ENCODE results near the gene BPIFB4. TPM values are rescaled to one million over a fixed set of nuclear protein-coding genes. Genes with fewer than 3 reads are reported as not detected.
"Not testable (repeated sequence)": the region's sequence is repeated elsewhere in the genome, so short reads cannot be mapped to it uniquely, and the experiment has no call there.

Gene BPIFB4
- total and polyA plus RNA-seq, 2 donors (not counting 1 experiment from before 2014, with no cell fraction given), result not detected

DNA sequence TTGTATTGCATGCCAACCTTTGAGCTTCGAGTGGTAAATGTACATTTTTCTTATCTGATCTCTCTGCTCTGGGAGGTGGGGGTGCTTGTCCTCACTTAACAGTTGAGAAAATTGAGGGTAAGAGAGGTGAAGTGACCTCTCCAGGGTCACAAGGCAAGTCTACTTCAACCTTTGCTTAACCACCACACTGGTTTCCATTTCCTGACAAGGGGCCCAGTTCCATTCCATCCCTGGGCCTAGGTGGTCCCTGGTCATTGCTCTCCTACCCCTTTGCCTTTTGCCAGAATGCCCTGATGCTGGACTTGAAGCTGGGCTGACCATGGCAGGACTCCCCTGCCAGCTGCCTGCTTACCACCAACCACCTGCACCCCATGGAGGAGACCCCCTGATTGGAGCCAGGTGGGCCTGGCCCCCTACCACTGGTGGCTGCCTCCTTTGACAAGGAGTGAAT, 35.7 kb upstream of the BPIFB4 start:
- no peaks in the 10 kb centered on the region for H3K27me3 ChIP-seq (ENCODE audit: control insufficient read depth, insufficient read depth, low read length)
- H3K4me3 ChIP-seq (replicated peaks in 1 of 4; ENCODE audit: control extremely low read depth in 1 of 4, insufficient read depth in 1 of 4, low read depth in 3 of 4, low read length in 4 of 4), result no peak overlapping the region
- no peak overlapping the region for H3K27ac ChIP-seq (ENCODE audit: insufficient read depth, low read length)
- H3K9me3 ChIP-seq (ENCODE audit: control insufficient read depth, insufficient read depth, low read depth, low read length), result no peaks in the 10 kb centered on the region
- DNase-seq (ENCODE audit: low read depth in 2 of 2), result no peak
- H3K9ac ChIP-seq (ENCODE audit: insufficient read depth, low read length), result no peak overlapping the region
- no peak overlapping the region for H3K4me2 ChIP-seq (ENCODE audit: extremely low read depth, insufficient read depth, low read length)
- no peaks in the 10 kb centered on the region for H4K20me1 ChIP-seq (ENCODE audit: control insufficient read depth, extremely low read depth, insufficient read depth, low read length)
- no peak overlapping the region for H2AFZ ChIP-seq (ENCODE audit: low read length)
- TF ChIP-seq, protein P1, sequence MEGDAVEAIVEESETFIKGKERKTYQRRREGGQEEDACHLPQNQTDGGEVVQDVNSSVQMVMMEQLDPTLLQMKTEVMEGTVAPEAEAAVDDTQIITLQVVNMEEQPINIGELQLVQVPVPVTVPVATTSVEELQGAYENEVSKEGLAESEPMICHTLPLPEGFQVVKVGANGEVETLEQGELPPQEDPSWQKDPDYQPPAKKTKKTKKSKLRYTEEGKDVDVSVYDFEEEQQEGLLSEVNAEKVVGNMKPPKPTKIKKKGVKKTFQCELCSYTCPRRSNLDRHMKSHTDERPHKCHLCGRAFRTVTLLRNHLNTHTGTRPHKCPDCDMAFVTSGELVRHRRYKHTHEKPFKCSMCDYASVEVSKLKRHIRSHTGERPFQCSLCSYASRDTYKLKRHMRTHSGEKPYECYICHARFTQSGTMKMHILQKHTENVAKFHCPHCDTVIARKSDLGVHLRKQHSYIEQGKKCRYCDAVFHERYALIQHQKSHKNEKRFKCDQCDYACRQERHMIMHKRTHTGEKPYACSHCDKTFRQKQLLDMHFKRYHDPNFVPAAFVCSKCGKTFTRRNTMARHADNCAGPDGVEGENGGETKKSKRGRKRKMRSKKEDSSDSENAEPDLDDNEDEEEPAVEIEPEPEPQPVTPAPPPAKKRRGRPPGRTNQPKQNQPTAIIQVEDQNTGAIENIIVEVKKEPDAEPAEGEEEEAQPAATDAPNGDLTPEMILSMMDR (conservative IDR thresholded peaks at IDR 0.05 in 1 of 2, IDR thresholded peaks at IDR 0.05 in 1 of 2; ENCODE audit: low read depth in 1 of 2, low read length in 2 of 2), result no peak
- no peak for TF ChIP-seq EZH2 (IDR thresholded peaks at IDR 0.05; ENCODE audit: low read length, missing control alignments)
- H3K4me1 ChIP-seq (ENCODE audit: control insufficient read depth, extremely low read depth, insufficient read depth, low read length), result no peaks in the 10 kb centered on the region
- no peaks in the 10 kb centered on the region for H3K79me2 ChIP-seq (ENCODE audit: control insufficient read depth, insufficient read depth, low read length)
- no peaks in the 10 kb centered on the region for H3K36me3 ChIP-seq (ENCODE audit: control insufficient read depth, insufficient read depth, low read length)

DNA sequence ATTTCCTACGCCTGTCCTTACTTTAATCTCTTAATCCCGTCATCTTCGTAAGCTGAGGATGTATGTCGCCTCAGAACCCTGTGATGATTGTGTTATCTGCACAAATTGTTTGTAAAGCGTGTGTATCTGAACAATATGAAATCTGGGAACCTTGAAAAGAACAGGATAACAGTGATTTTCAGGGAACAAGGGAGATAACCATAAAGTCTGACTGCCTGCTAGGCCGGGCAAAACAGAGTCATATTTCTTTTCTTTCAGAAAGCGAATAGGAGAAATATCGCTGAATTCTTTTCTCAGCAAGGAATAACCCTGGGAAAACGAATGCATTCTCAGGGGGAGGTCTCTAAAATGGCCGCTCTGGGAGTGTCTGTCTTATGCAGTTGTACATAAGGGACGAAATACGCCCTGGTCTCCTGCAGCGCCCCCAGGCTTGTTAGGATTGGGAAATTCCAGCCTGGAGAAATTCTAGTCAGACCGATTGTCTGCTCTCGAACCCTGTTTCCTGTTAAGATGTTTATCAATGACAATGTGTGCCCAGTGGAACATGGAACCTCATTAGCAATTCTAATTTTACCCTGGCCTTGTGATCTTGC, 34.2 kb upstream of the BPIFB4 start:
- not testable (repeated sequence) for H3K4me2 ChIP-seq (ENCODE audit: extremely low read depth, insufficient read depth, low read length); H3K27ac ChIP-seq (ENCODE audit: insufficient read depth, low read length); H3K4me1 ChIP-seq (ENCODE audit: control insufficient read depth, extremely low read depth, insufficient read depth, low read length); H3K9me3 ChIP-seq (ENCODE audit: control insufficient read depth, insufficient read depth, low read depth, low read length); DNase-seq (ENCODE audit: low read depth in 2 of 2); H3K36me3 ChIP-seq (ENCODE audit: control insufficient read depth, insufficient read depth, low read length); H4K20me1 ChIP-seq (ENCODE audit: control insufficient read depth, extremely low read depth, insufficient read depth, low read length); H3K79me2 ChIP-seq (ENCODE audit: control insufficient read depth, insufficient read depth, low read length); H3K27me3 ChIP-seq (ENCODE audit: control insufficient read depth, insufficient read depth, low read length); H3K4me3 ChIP-seq (replicated peaks in 1 of 4; ENCODE audit: control extremely low read depth in 1 of 4, insufficient read depth in 1 of 4, low read depth in 3 of 4, low read length in 4 of 4); H3K9ac ChIP-seq (ENCODE audit: insufficient read depth, low read length); H2AFZ ChIP-seq (ENCODE audit: low read length)

DNA sequence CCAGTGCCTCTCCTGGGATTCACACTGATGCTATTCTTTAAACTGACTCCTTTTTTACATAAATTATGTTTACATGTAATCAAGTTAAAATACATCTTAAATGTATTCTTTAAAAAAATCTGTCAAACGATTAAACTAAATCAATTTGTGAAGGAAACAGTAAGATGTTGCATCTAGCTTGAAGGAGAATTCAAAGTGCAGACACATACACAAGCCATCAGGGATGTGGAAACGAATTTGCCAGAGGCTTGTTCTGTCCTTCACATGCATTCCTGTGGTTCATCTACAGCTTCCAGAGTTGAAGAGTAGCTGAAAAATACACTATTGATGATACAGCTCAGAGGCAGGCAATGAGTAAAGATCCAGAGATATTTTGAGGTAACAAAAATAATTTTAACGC, 33.0 kb upstream of the BPIFB4 start:
- Histone ChIP-seq H3K27ac (ENCODE audit: insufficient read depth, low read length) (no peak overlapping the region), H3K9me3 (ENCODE audit: control insufficient read depth, insufficient read depth, low read depth, low read length) (no peaks in the 10 kb centered on the region), H3K9ac (ENCODE audit: insufficient read depth, low read length) (no peak overlapping the region), H2AFZ (ENCODE audit: low read length) (no peak overlapping the region), H3K4me1 (ENCODE audit: control insufficient read depth, extremely low read depth, insufficient read depth, low read length) (no peaks in the 10 kb centered on the region), H3K27me3 (ENCODE audit: control insufficient read depth, insufficient read depth, low read length) (no peaks in the 10 kb centered on the region), H3K79me2 (ENCODE audit: control insufficient read depth, insufficient read depth, low read length) (no peaks in the 10 kb centered on the region), H4K20me1 (ENCODE audit: control insufficient read depth, extremely low read depth, insufficient read depth, low read length) (no peaks in the 10 kb centered on the region), H3K4me2 (ENCODE audit: extremely low read depth, insufficient read depth, low read length) (no peak overlapping the region), H3K36me3 (ENCODE audit: control insufficient read depth, insufficient read depth, low read length) (no peaks in the 10 kb centered on the region), H3K4me3 (replicated peaks in 1 of 4; ENCODE audit: control extremely low read depth in 1 of 4, insufficient read depth in 1 of 4, low read depth in 3 of 4, low read length in 4 of 4) (no peak overlapping the region)
- DNase-seq (ENCODE audit: low read depth in 2 of 2), result no peak
- TF ChIP-seq, protein P1 (conservative IDR thresholded peaks at IDR 0.05 in 1 of 2, IDR thresholded peaks at IDR 0.05 in 1 of 2; ENCODE audit: low read depth in 1 of 2, low read length in 2 of 2), result no peak
- no peak for TF ChIP-seq EZH2 (IDR thresholded peaks at IDR 0.05; ENCODE audit: low read length, missing control alignments)

Data from fibroblast of lung (primary cell).